HepG2 (cell line): ENCODE measurements around the gene CPHXL2. TPM values are rescaled to one million over a fixed set of nuclear protein-coding genes. Genes with fewer than 3 reads are reported as not detected.

ENCODE experiments used
- CHCHD3 ChIP-seq: sonication (generic); formaldehyde crosslinking; IDR thresholded peaks from 2 replicates; pipeline ENCODE4 v1.8.0; 2022; ENCODE audit warnings: mild to moderate bottlenecking, missing genetic modification reagents, moderate library complexity
- DMAP1 ChIP-seq: IDR thresholded peaks from 2 replicates; pipeline ENCODE4 v1.6.1; 2016
- EP300 ChIP-seq, 3 experiments: sonication (generic) in 1 of 3; formaldehyde crosslinking in 1 of 3; IDR thresholded peaks; 2 replicates each; pipeline versions ENCODE4 v1.5.1 to v1.6.1; 2011 to 2020; ENCODE audit warnings: low read depth in 2 of 3, low read length in 2 of 3, borderline replicate concordance in 1 of 3, improper control_type of control experiment in 1 of 3, mild to moderate bottlenecking in 1 of 3, missing genetic modification reagents in 1 of 3, moderate library complexity in 1 of 3
- HMGXB4 ChIP-seq, 2 experiments: sonication (generic) in 1 of 2; formaldehyde crosslinking in 1 of 2; IDR thresholded peaks; 2 replicates each; pipeline versions ENCODE4 v1.4.0 to v1.6.1; 2018 to 2020; ENCODE audit warnings: missing genetic modification reagents in 2 of 2, borderline replicate concordance in 1 of 2, low read depth in 1 of 2, mild to moderate bottlenecking in 1 of 2, missing biosample characterization in 1 of 2
- HNF4A ChIP-seq: sonication (generic); formaldehyde crosslinking; IDR thresholded peaks from 2 replicates; pipeline ENCODE4 v1.4.0; 2020; ENCODE audit warnings: missing genetic modification reagents
- IKZF1 ChIP-seq: fragments of 450-650 bp; IDR thresholded peaks from 2 replicates; pipeline ENCODE4 v1.7.1; 2016
- PHF21A ChIP-seq: sonication (generic); formaldehyde crosslinking; IDR thresholded peaks from 2 replicates; pipeline ENCODE4 v1.5.0; 2020; ENCODE audit warnings: mild to moderate bottlenecking, missing genetic modification reagents
- SALL1 ChIP-seq: sonication (generic); formaldehyde crosslinking; IDR thresholded peaks from 2 replicates; pipeline ENCODE4 v1.8.0; 2022; ENCODE audit warnings: mild to moderate bottlenecking, missing genetic modification reagents
- SNAPC4 ChIP-seq: sonication (generic); formaldehyde crosslinking; IDR thresholded peaks from 2 replicates; pipeline ENCODE4 v1.4.0; 2020; ENCODE audit warnings: mild to moderate bottlenecking, missing genetic modification reagents
- SOX13 ChIP-seq, 3 experiments: fragments of 450-650 bp in 1 of 3; sonication (generic) in 1 of 3; formaldehyde crosslinking in 1 of 3; IDR thresholded peaks in 2 of 3; conservative IDR thresholded peaks in 1 of 3; 2 replicates each; pipeline versions ENCODE4 v1.5.0 to v1.6.1; 2016 to 2020; ENCODE audit warnings: antibody characterized with exemption in 1 of 3, mild to moderate bottlenecking in 1 of 3, missing compliant biosample characterization in 1 of 3, missing genetic modification reagents in 1 of 3, moderate library complexity in 1 of 3
- THAP11 ChIP-seq: IDR thresholded peaks from 2 replicates; pipeline ENCODE4 v1.6.1; 2016; ENCODE audit warnings: missing biosample characterization, missing genetic modification reagents
- UBTF ChIP-seq: sonication (generic); formaldehyde crosslinking; IDR thresholded peaks from 2 replicates; pipeline ENCODE4 v1.4.0; 2020; ENCODE audit warnings: mild to moderate bottlenecking, missing genetic modification reagents
- XRCC5 ChIP-seq: fragments of 200-400 bp; formaldehyde crosslinking; optimal IDR thresholded peaks from 2 replicates; pipeline ENCODE3; 2017; ENCODE audit warnings: mild to moderate bottlenecking, low read length
- YEATS4 ChIP-seq: sonication (generic); formaldehyde crosslinking; IDR thresholded peaks from 2 replicates; pipeline ENCODE4 v1.4.0; 2020; ENCODE audit warnings: missing genetic modification reagents, borderline replicate concordance
- ZFX ChIP-seq: sonication (generic); formaldehyde crosslinking; IDR thresholded peaks from 2 replicates; pipeline ENCODE4 v1.4.0; 2020; ENCODE audit warnings: mild to moderate bottlenecking, low read depth, missing genetic modification reagents, moderate library complexity
- ZNF441 ChIP-seq: sonication (generic); formaldehyde crosslinking; IDR thresholded peaks from 2 replicates; pipeline ENCODE4 v1.7.0; 2021; ENCODE audit warnings: missing genetic modification reagents, borderline replicate concordance
- ZNF720 ChIP-seq: sonication (generic); formaldehyde crosslinking; IDR thresholded peaks from 2 replicates; pipeline ENCODE4 v1.4.0; 2020; ENCODE audit warnings: missing genetic modification reagents
- polyA plus RNA-seq, 8 experiments: library from polyadenylated mRNA; depleted of rRNA in 3 of 8; stranded (reverse) in 7 of 8; unstranded in 1 of 8; fragments of >200 nt; fragmentation: Illumina TruSeq in 4 of 8; extraction: Trizol in 4 of 8; gene quantifications; 2 replicates each; pipeline versions ENCODE4 v1.2.1 to v1.2.3, GENCODE V29; 2011 to 2016; ENCODE audit warnings: low read depth in 4 of 8, missing spikeins in 1 of 8, mixed read lengths in 1 of 8; ENCODE audit not compliant: insufficient read depth in 1 of 8
- total RNA-seq, 5 experiments: library from RNA; depleted of rRNA; stranded (reverse); fragments of >200 nt; fragmentation: Illumina TruSeq; extraction: Trizol; gene quantifications; 2 replicates each; pipeline ENCODE4 v1.2.3, GENCODE V29; 2016; ENCODE audit warnings: low read depth in 1 of 5
- TF ChIP-seq, protein P1 (sequence below): sonication (generic); formaldehyde crosslinking; IDR thresholded peaks from 2 replicates; pipeline ENCODE4 v1.8.0; 2023; ENCODE audit warnings: mild to moderate bottlenecking, missing genetic modification reagents

The CPHXL2 gene
- total and polyA plus RNA-seq, 2 of the 13 experiments (the other 11 are each of a cell fraction or from before 2014, with no cell fraction given), result not detected

- TF ChIP-seq SALL1 (peak; percentile 22; the same call in 1 of the 2 replicates), PHF21A (CRISPR knock-in tag) (0 out of 2 replicates have a peak, but pooled peaks have one; percentile 34), YEATS4 (0 out of 2 replicates have a peak, but pooled peaks have one; percentile 19), IKZF1 (no peak), CHCHD3 (CRISPR knock-in tag) (no peak), HNF4A (CRISPR knock-in tag) (peak; percentile 1; the same call in 1 of the 2 replicates), EP300 (IDR thresholded peaks at IDR 0.05; ENCODE audit: low read depth in 2 of 2, low read length in 2 of 2) (peak in 1 of 2 experiments; percentile 65; a peak in 1 of 4 replicates), EP300 (CRISPR knock-in tag; IDR thresholded peaks at IDR 0.05; ENCODE audit: borderline replicate concordance) (no peak), SOX13 (IDR thresholded peaks at IDR 0.05) (no peak), SOX13 (CRISPR knock-in tag; conservative IDR thresholded peaks at IDR 0.05 in 1 of 2, IDR thresholded peaks at IDR 0.05 in 1 of 2) (peak in 1 of 2 experiments; percentile 25; a peak in 1 of 4 replicates), DMAP1 (CRISPR knock-in tag) (peak; percentile 24; the same call in 1 of the 2 replicates), SNAPC4 (CRISPR knock-in tag) (no peak), HMGXB4 (CRISPR knock-in tag; IDR thresholded peaks at IDR 0.05; ENCODE audit: borderline replicate concordance in 1 of 2, low read depth in 1 of 2) (0 out of 4 replicates have a peak, but pooled peaks of 1 of the 2 experiments have one; percentile 22), ZFX (CRISPR knock-in tag) (peak; percentile 72), THAP11 (0 out of 2 replicates have a peak, but pooled peaks have one; percentile 15), UBTF (peak; percentile 39; the same call in 1 of the 2 replicates), ZNF720 (no peak), ZNF441 (CRISPR knock-in tag) (no peak), XRCC5 (peak; percentile 66)
- TF ChIP-seq, protein P1, sequence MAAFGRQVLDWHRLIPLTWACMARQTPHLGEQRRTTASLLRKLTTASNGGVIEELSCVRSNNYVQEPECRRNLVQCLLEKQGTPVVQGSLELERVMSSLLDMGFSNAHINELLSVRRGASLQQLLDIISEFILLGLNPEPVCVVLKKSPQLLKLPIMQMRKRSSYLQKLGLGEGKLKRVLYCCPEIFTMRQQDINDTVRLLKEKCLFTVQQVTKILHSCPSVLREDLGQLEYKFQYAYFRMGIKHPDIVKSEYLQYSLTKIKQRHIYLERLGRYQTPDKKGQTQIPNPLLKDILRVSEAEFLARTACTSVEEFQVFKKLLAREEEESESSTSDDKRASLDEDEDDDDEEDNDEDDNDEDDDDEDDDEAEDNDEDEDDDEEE (CRISPR knock-in tag), result no peak
These were observed 5.5 kb upstream of the CPHXL2 start (continued) for GRCh38 chr16:75682308-75682707.
